CD4-positive, alpha-beta T cell treated with Interferon alpha-2 for 1 hour (primary cell): Measurements from ENCODE around the gene CCNF.
"Not testable (repeated sequence)": the region's sequence is repeated elsewhere in the genome, so short reads cannot be mapped to it uniquely, and the experiment has no call there.

ENCODE experiments used
- DNase-seq, 2 donors: peaks; one replicate each; pipeline ENCODE4 v3.0.0-alpha.2; 2020 to 2022

CCNF gene

DNA sequence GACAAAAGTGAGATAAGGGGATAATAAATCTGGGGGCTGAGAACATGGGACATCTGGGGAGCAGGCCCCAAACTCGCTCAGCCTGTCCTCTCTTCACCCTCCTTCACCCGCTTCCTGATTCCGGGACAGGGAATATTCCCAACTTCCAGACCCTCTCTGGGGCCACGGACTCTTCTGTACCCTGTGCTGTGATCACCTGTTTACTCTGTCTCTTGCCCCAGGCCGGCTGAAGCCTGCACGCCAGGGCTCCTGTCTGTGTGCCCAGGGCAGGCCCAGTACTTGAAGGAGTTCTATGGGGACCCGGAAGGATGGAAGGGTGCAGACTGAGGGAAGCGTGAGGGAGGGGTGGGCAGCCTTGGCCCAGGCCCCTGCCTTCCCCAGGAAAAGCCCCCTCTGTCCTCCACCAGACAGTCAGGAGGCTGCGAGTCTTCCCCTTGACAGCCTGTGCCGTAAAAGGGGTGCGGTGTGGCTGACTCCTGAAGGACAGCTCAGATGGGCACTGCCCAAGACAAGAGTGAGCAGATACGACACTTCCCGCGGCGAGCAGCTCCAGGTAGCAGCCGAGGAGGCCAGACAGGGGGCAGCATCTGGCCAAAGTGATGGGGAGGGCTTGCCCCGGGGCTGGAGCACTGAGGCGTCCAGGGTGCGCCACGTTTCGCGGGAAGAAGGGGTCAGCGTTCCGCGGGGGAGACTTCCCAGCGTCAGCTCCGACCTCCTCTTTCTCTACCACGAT, 1.0 kb upstream of the CCNF start:
- peak in 1 of 2 donors; percentile 8 for DNase-seq

DNA sequence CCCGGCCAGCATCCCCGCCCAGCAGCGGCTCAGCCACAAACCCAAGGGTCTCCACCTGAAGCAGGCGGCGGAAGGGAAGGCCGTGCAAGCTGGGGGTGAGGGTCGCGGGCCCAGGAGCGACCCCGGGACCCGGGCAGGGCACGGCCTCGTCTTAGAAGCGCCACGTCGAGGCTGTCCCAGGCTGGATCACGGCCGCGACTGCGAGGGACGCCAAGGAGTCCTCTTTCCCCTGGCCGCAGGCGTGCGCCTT, 538 bp upstream of the CCNF start:
- DNase-seq: no peak

GRCh38 chr16:2429771-2430663, 770 bp downstream of the CCNF start:
- peak in 1 of 2 donors; percentile 41 for DNase-seq

DNA sequence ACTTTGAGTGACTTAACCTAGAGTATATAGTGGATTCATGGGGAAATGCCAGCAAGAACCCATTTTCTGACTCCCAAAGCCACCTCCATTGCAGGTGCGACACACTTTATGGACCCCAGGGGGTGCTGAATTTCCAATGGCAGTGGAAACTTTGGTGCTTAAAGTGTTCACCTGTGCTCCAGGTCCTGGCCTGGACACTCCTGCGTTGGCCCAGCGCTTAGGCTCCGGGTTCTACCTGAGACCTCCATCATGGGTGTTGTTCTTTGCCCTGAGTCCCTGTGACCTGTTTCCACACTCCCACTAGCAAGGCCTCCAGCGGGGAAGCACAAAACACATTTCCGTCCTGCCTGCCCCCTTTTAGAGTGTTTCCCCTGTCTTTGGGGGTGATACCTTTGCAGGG, 3.0 kb downstream of the CCNF start:
- DNase-seq: peak in 1 of 2 donors; percentile 7

GRCh38 chr16:2432801-2433505, 3.7 kb downstream of the CCNF start:
- DNase-seq: no peak

DNA sequence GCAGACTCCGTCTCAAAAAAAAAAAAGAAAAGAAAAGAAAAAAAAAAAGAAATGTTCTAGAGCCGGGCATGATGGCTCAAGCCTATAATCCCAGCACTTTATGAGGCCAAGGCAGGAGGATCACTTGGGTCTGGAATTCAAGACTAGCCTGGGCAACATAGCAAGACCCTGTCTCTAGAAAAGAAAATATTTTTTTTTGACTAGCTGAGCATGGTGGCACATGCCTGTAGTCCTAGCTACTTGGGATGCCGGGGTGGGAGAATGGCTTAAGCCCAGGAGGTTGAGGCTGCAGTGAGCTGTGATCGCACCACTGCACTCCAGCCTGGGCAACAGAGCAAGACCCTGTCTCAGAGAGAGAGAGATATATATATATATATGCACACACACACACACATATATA, 6.0 kb downstream of the CCNF start:
- DNase-seq: not testable (repeated sequence)

DNA sequence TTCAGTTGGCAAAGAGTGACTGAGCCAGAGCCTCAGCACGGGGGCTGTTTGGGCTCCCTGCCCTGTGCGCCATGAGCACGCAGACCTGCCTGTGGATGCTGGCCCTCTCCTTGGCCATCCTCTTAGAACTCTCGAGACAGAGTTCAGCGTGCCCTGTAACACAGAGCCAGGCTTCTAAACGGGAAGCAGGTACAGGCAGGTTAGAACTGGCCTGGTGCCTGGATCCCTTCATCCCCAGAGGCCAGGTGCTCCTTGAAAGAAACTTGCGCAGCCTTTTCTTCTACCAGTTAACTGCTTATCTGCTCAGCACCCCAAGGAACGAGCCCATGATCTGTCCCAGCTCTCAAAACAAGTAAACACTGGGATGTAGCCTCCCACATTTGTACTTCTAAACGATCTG, 6.9 kb downstream of the CCNF start:
- no peak for DNase-seq

GRCh38 chr16:2437032-2437790, 8.0 kb downstream of the CCNF start:
- no peak for DNase-seq

DNA sequence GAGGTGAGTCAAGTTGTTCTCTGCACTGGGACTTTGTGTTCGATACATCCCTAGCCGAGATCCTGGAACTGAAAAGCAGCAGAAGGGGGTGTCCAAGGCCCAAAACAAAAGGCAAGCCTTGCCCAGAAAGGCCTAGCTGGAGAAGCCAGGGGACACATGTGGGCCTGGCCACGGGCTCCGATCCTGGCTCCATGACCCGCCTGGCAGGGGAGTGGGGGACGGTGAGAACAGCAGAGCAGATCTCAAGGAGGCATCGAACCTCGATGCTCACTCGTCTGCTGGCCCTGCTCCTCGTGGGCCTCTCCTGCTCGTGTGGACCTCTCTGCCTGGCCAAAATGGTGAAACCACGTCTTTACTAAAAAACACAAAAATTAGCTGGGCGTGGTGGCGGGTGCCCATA, 8.9 kb downstream of the CCNF start:
- DNase-seq: no peak

DNA sequence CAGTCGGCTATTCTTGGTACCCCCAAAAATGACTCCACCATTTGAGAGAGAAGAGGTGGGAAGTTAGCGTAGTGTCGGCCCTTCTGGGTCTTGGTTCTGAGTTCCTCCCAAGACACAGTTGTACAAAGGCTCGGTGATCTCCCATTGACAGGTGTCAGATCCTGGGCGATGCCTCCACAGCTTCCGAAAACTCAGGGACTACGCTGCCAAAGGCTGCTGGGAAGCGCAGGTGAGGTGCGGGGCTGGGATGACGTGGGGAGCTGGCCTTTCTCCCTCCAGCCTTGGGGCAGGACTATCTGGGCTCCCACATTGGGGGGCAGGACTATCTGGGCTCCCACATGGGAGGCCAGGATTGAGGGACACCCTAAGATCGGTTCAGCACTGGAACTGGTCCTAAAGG, 10.4 kb downstream of the CCNF start:
- DNase-seq: no peak

DNA sequence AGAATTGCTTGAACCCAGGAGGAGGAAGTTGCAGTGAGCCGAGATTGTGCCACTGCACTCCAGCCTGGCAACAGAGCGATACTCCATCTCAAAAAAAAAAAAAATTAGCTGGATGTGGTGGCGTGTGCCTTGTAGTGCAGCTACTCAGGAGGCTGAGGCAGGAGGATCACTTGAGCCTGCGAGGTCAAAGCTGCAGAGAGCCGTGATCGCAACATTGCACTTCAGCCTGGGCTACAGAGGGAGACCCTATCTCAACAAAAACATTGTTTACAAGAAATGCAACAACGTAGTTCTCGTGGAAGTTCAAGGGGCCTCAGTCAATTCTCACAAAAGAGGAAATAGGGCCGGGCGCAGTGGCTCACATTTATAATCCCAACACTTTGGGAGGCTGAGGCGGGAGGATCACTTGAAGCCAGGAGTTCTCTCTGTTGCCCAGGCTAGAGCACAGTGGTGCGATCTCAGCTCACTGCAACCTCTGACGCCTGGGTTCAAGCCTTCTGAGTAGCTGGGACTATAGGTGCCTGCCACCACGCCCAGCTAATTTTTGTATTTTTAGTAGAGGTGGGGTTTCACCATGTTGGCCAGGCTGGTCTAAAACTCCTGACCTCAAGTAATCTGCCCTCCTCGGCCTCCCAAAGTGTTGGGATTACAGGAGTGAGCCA, 12.0 kb downstream of the CCNF start:
- not testable (repeated sequence) for DNase-seq

DNA sequence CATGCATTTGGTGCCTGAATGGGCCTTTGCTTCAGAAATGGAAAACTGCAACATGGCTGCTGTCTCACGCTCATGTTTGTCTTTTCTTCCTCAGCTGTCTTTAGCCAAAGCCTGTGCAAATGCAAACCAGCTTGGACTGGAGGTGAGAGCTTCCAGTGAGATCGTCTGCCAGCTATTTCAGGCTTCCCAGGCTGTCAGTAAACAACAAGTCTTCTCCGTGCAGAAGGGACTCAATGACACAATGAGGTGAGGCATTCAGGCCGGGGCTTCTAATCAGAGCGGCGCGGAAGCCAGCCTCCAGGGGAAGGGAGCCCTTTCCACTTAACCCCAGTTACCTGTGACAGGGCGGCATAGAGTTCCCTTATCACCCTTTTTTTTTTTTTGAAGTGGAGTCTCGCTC, 14.3 kb downstream of the CCNF start:
- DNase-seq: no peak

- no peak for DNase-seq
Observed at GRCh38 chr16:2447920-2448583, 18.8 kb downstream of the CCNF start.

DNA sequence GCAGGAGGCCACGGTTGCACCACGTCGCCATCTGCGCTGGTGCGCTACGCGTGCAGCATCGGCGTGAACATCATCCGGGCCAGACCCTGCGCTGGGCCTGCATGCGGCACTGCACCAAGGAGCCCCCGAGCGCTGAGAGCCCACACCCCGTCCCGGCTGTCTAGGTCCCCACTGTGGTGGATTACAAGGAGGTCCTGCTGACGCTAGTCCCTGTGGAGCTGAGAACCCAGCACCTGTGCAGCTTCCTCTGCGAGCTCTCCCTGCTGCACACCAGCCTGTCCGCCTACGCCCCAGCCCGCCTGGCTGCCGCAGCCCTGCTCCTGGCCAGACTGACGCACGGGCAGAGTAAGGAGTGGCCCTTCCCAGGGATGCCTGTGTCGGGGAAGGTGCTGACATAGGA, 19.9 kb downstream of the CCNF start:
- DNase-seq: no peak

GRCh38 chr16:2450535-2450934, 21.3 kb downstream of the CCNF start:
- DNase-seq: no peak

DNA sequence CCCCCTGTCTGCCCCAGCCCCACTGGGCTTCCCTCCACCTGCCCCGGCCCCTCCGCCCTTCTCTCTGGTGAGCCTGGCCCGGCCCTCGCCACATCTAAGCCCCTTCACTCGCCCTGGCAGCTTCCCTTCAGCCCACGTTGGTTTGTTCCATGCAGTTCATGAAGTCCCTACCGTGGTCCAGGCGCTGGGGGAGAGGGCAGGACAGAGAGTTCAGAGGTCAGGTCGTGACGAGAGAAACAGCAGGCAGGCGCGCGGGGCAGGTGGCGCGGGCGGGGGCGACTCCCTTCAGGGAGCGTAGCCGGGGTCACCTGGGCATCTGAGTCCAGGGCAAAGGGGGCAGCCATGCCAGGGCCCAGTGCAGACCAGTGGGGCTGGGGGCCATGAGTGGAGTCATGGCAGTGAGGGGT, 21.7 kb downstream of the CCNF start:
- no peak for DNase-seq

DNA sequence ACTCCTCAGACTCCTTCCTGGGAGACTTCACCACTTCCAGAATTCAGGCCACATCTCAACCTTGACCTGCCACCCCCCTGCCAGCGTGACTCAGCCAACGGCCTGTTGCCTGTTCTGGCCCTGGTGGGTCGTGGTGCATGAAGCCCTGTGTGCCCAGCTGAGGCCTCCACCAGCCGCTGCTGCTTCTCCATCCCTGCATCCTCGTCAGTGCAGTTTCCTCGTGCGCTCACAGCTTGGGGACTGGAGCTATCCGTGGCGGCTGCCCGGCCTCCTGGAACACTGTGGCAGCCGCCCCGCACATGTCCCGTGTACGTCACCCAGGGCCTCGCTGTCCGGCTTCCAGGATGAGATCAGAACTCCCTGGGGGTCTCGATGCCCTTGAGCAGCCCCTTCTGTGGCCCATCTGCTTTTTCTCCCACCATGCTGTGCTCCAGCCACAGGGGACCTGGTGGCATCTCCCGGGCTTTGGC, 22.6 kb downstream of the CCNF start:
- no peak for DNase-seq

DNA sequence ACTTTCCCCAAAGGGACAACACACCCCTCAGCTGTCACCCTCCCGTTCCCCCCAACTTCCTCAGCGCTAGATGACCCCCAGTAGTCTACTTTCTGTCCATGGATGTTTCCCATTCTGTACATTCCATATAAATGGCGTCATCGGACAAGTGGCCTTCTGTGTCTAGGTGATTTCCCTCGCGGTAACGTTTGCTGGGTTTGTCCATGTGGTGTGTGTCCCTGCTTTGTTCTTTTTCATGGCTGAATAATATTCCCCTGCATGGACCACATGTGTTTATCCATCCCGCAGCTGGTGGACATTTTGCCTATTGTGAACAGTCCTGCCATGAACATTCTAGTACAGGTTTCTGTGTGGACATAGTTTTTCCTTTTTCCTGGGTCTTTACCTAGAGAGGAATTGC, 23.4 kb downstream of the CCNF start:
- DNase-seq: no peak

GRCh38 chr16:2455081-2455845, 26.0 kb downstream of the CCNF start:
- no peak for DNase-seq

DNA sequence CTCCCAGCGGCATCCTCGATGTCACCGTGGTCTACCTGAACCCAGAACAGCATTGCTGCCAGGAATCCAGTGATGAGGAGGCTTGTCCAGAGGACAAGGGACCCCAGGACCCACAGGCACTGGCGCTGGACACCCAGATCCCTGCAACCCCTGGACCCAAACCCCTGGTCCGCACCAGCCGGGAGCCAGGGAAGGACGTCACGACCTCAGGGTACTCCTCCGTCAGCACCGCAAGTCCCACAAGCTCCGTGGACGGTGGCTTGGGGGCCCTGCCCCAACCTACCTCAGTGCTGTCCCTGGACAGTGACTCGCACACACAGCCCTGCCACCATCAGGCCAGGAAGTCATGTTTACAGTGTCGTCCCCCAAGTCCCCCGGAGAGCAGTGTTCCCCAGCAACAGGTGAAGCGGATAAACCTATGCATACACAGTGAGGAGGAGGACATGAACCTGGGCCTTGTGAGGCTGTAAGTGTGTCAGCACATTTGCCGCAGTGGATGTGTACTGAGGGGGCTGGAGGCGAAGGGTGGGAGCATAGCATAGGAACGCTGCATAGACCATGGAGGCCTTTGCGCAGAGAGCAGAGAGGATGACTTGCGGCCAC, 27.4 kb downstream of the CCNF start:
- DNase-seq: no peak

GRCh38 chr16:2457267-2457666, 28.0 kb downstream of the CCNF start:
- DNase-seq: no peak
